ENCODE results near the gene NFIA.

Gene NFIA

GRCh38 chr1:61237147-61237546, 154.8 kb downstream of the NFIA start:
- no peak for DNase-seq (ENCODE audit: low spot score)
- no peak overlapping the region for H2BK12ac ChIP-seq (ENCODE audit: low read length)
- H3K4me1 ChIP-seq (ENCODE audit: control insufficient read depth in 2 of 2, insufficient read depth in 1 of 2, low read depth in 1 of 2, low read length in 2 of 2) = no peaks in the 10 kb centered on the region
- H4K91ac ChIP-seq (ENCODE audit: low read depth, low read length, poor library complexity) = no peak overlapping the region
- H3K14ac ChIP-seq (ENCODE audit: low read length) = no peak overlapping the region
- H4K8ac ChIP-seq (ENCODE audit: low read depth, low read length) = no peak overlapping the region
- no peak overlapping the region for H3K9ac ChIP-seq (ENCODE audit: low read depth, low read length, poor library complexity)
- no peak overlapping the region for H3K18ac ChIP-seq (ENCODE audit: low read length)
- no peak overlapping the region for H2BK5ac ChIP-seq (ENCODE audit: low read length)
- H3K36me3 ChIP-seq (replicated peaks in 1 of 2; ENCODE audit: control insufficient read depth in 2 of 2, insufficient read depth in 2 of 2, low read length in 2 of 2) = no peaks in the 10 kb centered on the region
- no peak overlapping the region for H3K23ac ChIP-seq (ENCODE audit: low read depth, low read length, poor library complexity)
- H3K27me3 ChIP-seq (ENCODE audit: control insufficient read depth in 3 of 3, insufficient read depth in 3 of 3, low read depth in 1 of 3, low read length in 3 of 3) = no peaks in the 10 kb centered on the region
- no peak overlapping the region for H2BK120ac ChIP-seq (ENCODE audit: low read depth, low read length)
- H3K4ac ChIP-seq (ENCODE audit: low read length) = no peak overlapping the region
- H2AK5ac ChIP-seq (ENCODE audit: low read depth, low read length) = no peak overlapping the region
- no peak overlapping the region for H2AFZ ChIP-seq (ENCODE audit: low read length)
- H3K4me2 ChIP-seq (ENCODE audit: insufficient read depth, low read length, poor library complexity, severe bottlenecking) = no peak overlapping the region
- no peak overlapping the region for H3K27ac ChIP-seq (replicated peaks; ENCODE audit: low read length)
- H3K4me3 ChIP-seq (ENCODE audit: low read length in 2 of 2) = no peak overlapping the region
- no peaks in the 10 kb centered on the region for H3K9me3 ChIP-seq (replicated peaks in 1 of 2; ENCODE audit: control insufficient read depth in 2 of 2, insufficient read depth in 1 of 2, low read depth in 1 of 2, low read length in 2 of 2)
- WGBS, 2 donors (ENCODE audit: extremely low coverage in 2 of 2, insufficient read length in 2 of 2, insufficient replicate concordance in 1 of 2) = no CpG with 5 or more reads among the region's 1 CpG
- H2BK15ac ChIP-seq (ENCODE audit: low read length) = no peak overlapping the region
- H3K79me1 ChIP-seq (ENCODE audit: low read depth, low read length) = no peaks in the 10 kb centered on the region

GRCh38 chr1:61237659-61238358, 155.4 kb downstream of the NFIA start:
- Histone ChIP-seq H2BK5ac (ENCODE audit: low read length) (no peak overlapping the region), H2AFZ (ENCODE audit: low read length) (no peak overlapping the region), H3K79me1 (ENCODE audit: low read depth, low read length) (no peaks in the 10 kb centered on the region), H3K9ac (ENCODE audit: low read depth, low read length, poor library complexity) (no peak overlapping the region), H3K9me3 (replicated peaks in 1 of 2; ENCODE audit: control insufficient read depth in 2 of 2, insufficient read depth in 1 of 2, low read depth in 1 of 2, low read length in 2 of 2) (no peaks in the 10 kb centered on the region), H2BK120ac (ENCODE audit: low read depth, low read length) (no peak overlapping the region), H3K27me3 (ENCODE audit: control insufficient read depth in 3 of 3, insufficient read depth in 3 of 3, low read depth in 1 of 3, low read length in 3 of 3) (no peaks in the 10 kb centered on the region), H3K4ac (ENCODE audit: low read length) (no peak overlapping the region), H4K91ac (ENCODE audit: low read depth, low read length, poor library complexity) (no peak overlapping the region), H2BK12ac (ENCODE audit: low read length) (no peak overlapping the region), H3K36me3 (replicated peaks in 1 of 2; ENCODE audit: control insufficient read depth in 2 of 2, insufficient read depth in 2 of 2, low read length in 2 of 2) (no peaks in the 10 kb centered on the region), H2BK15ac (ENCODE audit: low read length) (no peak overlapping the region), H4K8ac (ENCODE audit: low read depth, low read length) (no peak overlapping the region), H3K4me3 (ENCODE audit: low read length in 2 of 2) (no peak overlapping the region), H3K4me1 (ENCODE audit: control insufficient read depth in 2 of 2, insufficient read depth in 1 of 2, low read depth in 1 of 2, low read length in 2 of 2) (no peaks in the 10 kb centered on the region), H3K18ac (ENCODE audit: low read length) (no peak overlapping the region), H3K14ac (ENCODE audit: low read length) (no peak overlapping the region), H3K27ac (replicated peaks; ENCODE audit: low read length) (no peak overlapping the region), H2AK5ac (ENCODE audit: low read depth, low read length) (no peak overlapping the region), H3K4me2 (ENCODE audit: insufficient read depth, low read length, poor library complexity, severe bottlenecking) (no peak overlapping the region), H3K23ac (ENCODE audit: low read depth, low read length, poor library complexity) (no peak overlapping the region)
- no peak for DNase-seq (ENCODE audit: low spot score)
- WGBS, 2 donors (ENCODE audit: extremely low coverage in 2 of 2, insufficient read length in 2 of 2, insufficient replicate concordance in 1 of 2) = no CpG with 5 or more reads among the region's 3 CpGs

GRCh38 chr1:61238359-61238665, 156.0 kb downstream of the NFIA start:
- Histone ChIP-seq H2AK5ac (ENCODE audit: low read depth, low read length) (no peak overlapping the region), H4K8ac (ENCODE audit: low read depth, low read length) (no peak overlapping the region), H3K27me3 (ENCODE audit: control insufficient read depth in 3 of 3, insufficient read depth in 3 of 3, low read depth in 1 of 3, low read length in 3 of 3) (no peaks in the 10 kb centered on the region), H3K9ac (ENCODE audit: low read depth, low read length, poor library complexity) (no peak overlapping the region), H3K23ac (ENCODE audit: low read depth, low read length, poor library complexity) (no peak overlapping the region), H3K4me1 (ENCODE audit: control insufficient read depth in 2 of 2, insufficient read depth in 1 of 2, low read depth in 1 of 2, low read length in 2 of 2) (no peaks in the 10 kb centered on the region), H3K79me1 (ENCODE audit: low read depth, low read length) (no peaks in the 10 kb centered on the region), H3K4me2 (ENCODE audit: insufficient read depth, low read length, poor library complexity, severe bottlenecking) (no peak overlapping the region), H2AFZ (ENCODE audit: low read length) (no peak overlapping the region), H3K27ac (replicated peaks; ENCODE audit: low read length) (no peak overlapping the region), H3K36me3 (replicated peaks in 1 of 2; ENCODE audit: control insufficient read depth in 2 of 2, insufficient read depth in 2 of 2, low read length in 2 of 2) (no peaks in the 10 kb centered on the region), H3K4ac (ENCODE audit: low read length) (no peak overlapping the region), H2BK12ac (ENCODE audit: low read length) (no peak overlapping the region), H2BK15ac (ENCODE audit: low read length) (no peak overlapping the region), H3K18ac (ENCODE audit: low read length) (no peak overlapping the region), H3K9me3 (replicated peaks in 1 of 2; ENCODE audit: control insufficient read depth in 2 of 2, insufficient read depth in 1 of 2, low read depth in 1 of 2, low read length in 2 of 2) (no peaks in the 10 kb centered on the region), H4K91ac (ENCODE audit: low read depth, low read length, poor library complexity) (no peak overlapping the region), H2BK120ac (ENCODE audit: low read depth, low read length) (no peak overlapping the region), H3K4me3 (ENCODE audit: low read length in 2 of 2) (no peak overlapping the region), H3K14ac (ENCODE audit: low read length) (no peak overlapping the region), H2BK5ac (ENCODE audit: low read length) (no peak overlapping the region)
- WGBS, 2 donors (ENCODE audit: extremely low coverage in 2 of 2, insufficient read length in 2 of 2, insufficient replicate concordance in 1 of 2) = no CpG with 5 or more reads among the region's 5 CpGs
- DNase-seq (ENCODE audit: low spot score) = no peak

- Histone ChIP-seq H2BK120ac (ENCODE audit: low read depth, low read length) (no peak overlapping the region), H3K79me1 (ENCODE audit: low read depth, low read length) (no peaks in the 10 kb centered on the region), H3K14ac (ENCODE audit: low read length) (no peak overlapping the region), H3K18ac (ENCODE audit: low read length) (no peak overlapping the region), H3K27ac (replicated peaks; ENCODE audit: low read length) (no peak overlapping the region), H3K27me3 (ENCODE audit: control insufficient read depth in 3 of 3, insufficient read depth in 3 of 3, low read depth in 1 of 3, low read length in 3 of 3) (no peaks in the 10 kb centered on the region), H3K4me1 (ENCODE audit: control insufficient read depth in 2 of 2, insufficient read depth in 1 of 2, low read depth in 1 of 2, low read length in 2 of 2) (peaks cover 0 to 1% of the 10 kb centered on the region in 2 donors), H3K4me3 (ENCODE audit: low read length in 2 of 2) (no peak overlapping the region), H2BK5ac (ENCODE audit: low read length) (no peak overlapping the region), H3K4ac (ENCODE audit: low read length) (no peak overlapping the region), H3K9ac (ENCODE audit: low read depth, low read length, poor library complexity) (no peak overlapping the region), H2AK5ac (ENCODE audit: low read depth, low read length) (no peak overlapping the region), H2AFZ (ENCODE audit: low read length) (peak overlapping the region; percentile 47), H3K4me2 (ENCODE audit: insufficient read depth, low read length, poor library complexity, severe bottlenecking) (no peak overlapping the region), H3K23ac (ENCODE audit: low read depth, low read length, poor library complexity) (no peak overlapping the region), H2BK15ac (ENCODE audit: low read length) (no peak overlapping the region), H2BK12ac (ENCODE audit: low read length) (no peak overlapping the region), H3K36me3 (replicated peaks in 1 of 2; ENCODE audit: control insufficient read depth in 2 of 2, insufficient read depth in 2 of 2, low read length in 2 of 2) (no peaks in the 10 kb centered on the region), H4K8ac (ENCODE audit: low read depth, low read length) (no peak overlapping the region), H3K9me3 (replicated peaks in 1 of 2; ENCODE audit: control insufficient read depth in 2 of 2, insufficient read depth in 1 of 2, low read depth in 1 of 2, low read length in 2 of 2) (no peaks in the 10 kb centered on the region), H4K91ac (ENCODE audit: low read depth, low read length, poor library complexity) (no peak overlapping the region)
- WGBS, 2 donors (ENCODE audit: extremely low coverage in 2 of 2, insufficient read length in 2 of 2, insufficient replicate concordance in 1 of 2) = no CpG with 5 or more reads among the region's 3 CpGs
- DNase-seq (ENCODE audit: low spot score) = no peak
These were observed 158.5 kb downstream of the NFIA start for GRCh38 chr1:61240878-61241277.
